Thyroid gland (tissue), 4 donors: ENCODE data around the gene AFAP1. TPM values are rescaled to one million over a fixed set of nuclear protein-coding genes. Genes with fewer than 3 reads are reported as not detected.

Experiments used
- DNase-seq, 2 donors: peaks; one replicate each; pipeline ENCODE4 v3.0.0-alpha.2; 2019
- H3K27ac ChIP-seq, 3 donors: fragments of 200-600 bp; sonication (generic); 1 replicate in 2 of 3; 2 replicates in 1 of 3; pipeline ENCODE4 v1.5.1; 2016 to 2019; ENCODE audit warnings: mild to moderate bottlenecking in 1 of 3, moderate library complexity in 1 of 3
- H3K27me3 ChIP-seq: fragments of 200-600 bp; sonication (generic); one replicate; pipeline ENCODE4 v1.5.1; 2019
- H3K36me3 ChIP-seq, 2 donors: fragments of 200-600 bp; sonication (generic); one replicate each; pipeline ENCODE4 v1.5.1; 2016 to 2019
- H3K4me1 ChIP-seq, 2 donors: fragments of 200-600 bp; sonication (generic); one replicate each; pipeline ENCODE4 v1.5.1; 2017 to 2019
- H3K4me3 ChIP-seq, 3 donors: fragments of 200-600 bp; sonication (generic); replicated peaks in 1 of 3; 1 replicate in 2 of 3; 2 replicates in 1 of 3; pipeline ENCODE4 v1.5.1; 2016; ENCODE audit warnings: mild to moderate bottlenecking in 1 of 3
- H3K9me3 ChIP-seq: fragments of 200-600 bp; sonication (generic); one replicate; pipeline ENCODE4 v1.5.1; 2017
- POLR2A ChIP-seq, 2 donors: fragments of 450-650 bp; IDR thresholded peaks; one replicate each; pipeline ENCODE4 v1.6.1; 2017; ENCODE audit warnings: antibody characterized with exemption in 2 of 2, mild to moderate bottlenecking in 2 of 2, moderate library complexity in 1 of 2
- WGBS, 2 donors: methylation state at CpG; one replicate each; pipeline ENCODE4 v1.1.5; 2017; 5-methylcytosine and 5-hydroxymethylcytosine counted together
- intact Hi-C: fragments of 100-400 bp; cut with DNase I; formaldehyde crosslinking; loops from one replicate; pipeline ENCODE4 v1.15.1; 2023
- total RNA-seq, 4 donors: library from RNA; depleted of rRNA; stranded (reverse); fragments of >200 nt; gene quantifications; one replicate each; pipeline ENCODE4 v1.2.3, GENCODE V29; 2016
- TF ChIP-seq, protein P1 (sequence below), 6 experiments: fragments of 200-600 bp in 3 of 6; fragments of 450-650 bp in 3 of 6; sonication (generic) in 3 of 6; IDR thresholded peaks; one replicate each; pipeline ENCODE4 v1.5.1; 2016 to 2019; ENCODE audit warnings: antibody characterized with exemption in 6 of 6, mild to moderate bottlenecking in 2 of 6, inconsistent platforms in 1 of 6, moderate library complexity in 1 of 6

The AFAP1 gene
- total RNA-seq, 4 donors from 2014 or later = 12.3 to 33.3 (median 26.2) TPM

GRCh38 chr4:7847206-7847605 lies 92.5 kb downstream of the AFAP1 start:
- intact Hi-C loops = no loop called here
- no peak for DNase-seq
- H3K9me3 ChIP-seq = no peaks in the 10 kb centered on the region
- H3K4me1 ChIP-seq = peaks cover 4 to 8% of the 10 kb centered on the region in 2 donors
- WGBS, 2 donors = 94 to 95% methylated on average over 6 of the region's 6 CpGs
- no peak overlapping the region for H3K27ac ChIP-seq
- H3K36me3 ChIP-seq = no peaks in the 10 kb centered on the region
- TF ChIP-seq, protein P1, sequence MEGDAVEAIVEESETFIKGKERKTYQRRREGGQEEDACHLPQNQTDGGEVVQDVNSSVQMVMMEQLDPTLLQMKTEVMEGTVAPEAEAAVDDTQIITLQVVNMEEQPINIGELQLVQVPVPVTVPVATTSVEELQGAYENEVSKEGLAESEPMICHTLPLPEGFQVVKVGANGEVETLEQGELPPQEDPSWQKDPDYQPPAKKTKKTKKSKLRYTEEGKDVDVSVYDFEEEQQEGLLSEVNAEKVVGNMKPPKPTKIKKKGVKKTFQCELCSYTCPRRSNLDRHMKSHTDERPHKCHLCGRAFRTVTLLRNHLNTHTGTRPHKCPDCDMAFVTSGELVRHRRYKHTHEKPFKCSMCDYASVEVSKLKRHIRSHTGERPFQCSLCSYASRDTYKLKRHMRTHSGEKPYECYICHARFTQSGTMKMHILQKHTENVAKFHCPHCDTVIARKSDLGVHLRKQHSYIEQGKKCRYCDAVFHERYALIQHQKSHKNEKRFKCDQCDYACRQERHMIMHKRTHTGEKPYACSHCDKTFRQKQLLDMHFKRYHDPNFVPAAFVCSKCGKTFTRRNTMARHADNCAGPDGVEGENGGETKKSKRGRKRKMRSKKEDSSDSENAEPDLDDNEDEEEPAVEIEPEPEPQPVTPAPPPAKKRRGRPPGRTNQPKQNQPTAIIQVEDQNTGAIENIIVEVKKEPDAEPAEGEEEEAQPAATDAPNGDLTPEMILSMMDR (IDR thresholded peaks at IDR 0.05) = no peak
- no peak for TF ChIP-seq POLR2A (IDR thresholded peaks at IDR 0.05)
- no peaks in the 10 kb centered on the region for H3K27me3 ChIP-seq
- no peak overlapping the region for H3K4me3 ChIP-seq

DNA sequence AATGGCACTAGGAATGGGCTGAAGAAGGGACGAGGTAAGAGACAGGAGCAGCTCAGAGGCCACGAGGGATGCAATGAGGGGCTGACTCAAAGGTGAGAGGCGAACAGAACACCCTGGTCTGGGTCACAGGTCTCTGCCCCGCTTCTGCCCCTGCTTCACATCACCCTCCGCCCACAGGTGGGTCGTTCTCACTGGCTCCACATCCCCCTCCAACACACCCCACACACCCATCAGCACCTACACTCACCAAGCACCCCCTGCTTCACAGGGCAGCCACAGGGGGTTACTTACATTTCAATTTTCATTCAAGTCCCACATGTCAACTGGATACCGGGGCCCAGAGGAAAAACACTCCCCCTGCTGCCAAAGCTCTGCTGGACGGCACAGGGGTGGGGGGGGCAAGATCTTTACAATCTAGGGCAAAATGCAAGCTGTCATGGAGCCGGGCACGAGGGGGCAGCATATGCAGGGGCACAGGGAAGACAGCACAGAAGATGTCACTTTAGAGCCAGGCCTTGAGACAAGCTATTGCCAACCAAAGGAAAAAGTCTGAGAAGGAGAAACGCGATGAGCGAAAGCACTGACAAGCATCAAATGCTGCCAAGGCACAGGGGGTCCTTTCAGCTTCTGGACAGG lies 94.0 kb downstream of the AFAP1 start:
- no peak for DNase-seq
- no peak overlapping the region for H3K4me3 ChIP-seq
- intact Hi-C loops = no loop called here
- no peak overlapping the region for H3K27ac ChIP-seq
- no peak for TF ChIP-seq POLR2A (IDR thresholded peaks at IDR 0.05)
- TF ChIP-seq, protein P1 (IDR thresholded peaks at IDR 0.05) = no peak
- no peaks in the 10 kb centered on the region for H3K9me3 ChIP-seq
- no peaks in the 10 kb centered on the region for H3K27me3 ChIP-seq
- WGBS, 2 donors = 81 to 86% methylated on average over 13 of the region's 13 CpGs
- peaks cover 4 to 8% of the 10 kb centered on the region in 2 donors for H3K4me1 ChIP-seq
- no peaks in the 10 kb centered on the region for H3K36me3 ChIP-seq

DNA sequence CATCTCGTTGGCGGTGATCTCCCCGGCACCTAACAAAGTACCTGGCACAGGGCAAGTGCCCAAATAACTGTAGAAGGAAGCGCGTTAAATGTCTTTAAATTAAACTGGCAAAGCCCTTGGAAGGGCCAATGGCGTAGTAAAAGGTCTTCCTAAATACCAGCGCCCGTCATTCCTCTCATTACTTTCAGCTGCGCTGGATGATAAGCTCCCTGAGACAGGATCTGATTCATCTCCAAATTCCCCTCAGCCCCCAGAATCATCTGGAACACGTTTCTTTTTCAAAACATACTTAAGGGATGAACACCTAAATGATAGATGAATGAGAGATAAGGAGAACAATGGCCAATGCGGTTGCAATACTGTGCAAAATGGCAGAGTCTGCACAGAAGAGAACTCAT lies 95.1 kb downstream of the AFAP1 start:
- H3K4me1 ChIP-seq = peaks cover 4 to 8% of the 10 kb centered on the region in 2 donors
- 82 to 86% methylated on average over 11 of the region's 11 CpGs for WGBS, 2 donors
- no peaks in the 10 kb centered on the region for H3K27me3 ChIP-seq
- TF ChIP-seq, protein P1 (IDR thresholded peaks at IDR 0.05) = peak in 1 of 6 experiments; percentile 7
- TF ChIP-seq POLR2A (IDR thresholded peaks at IDR 0.05) = no peak
- H3K36me3 ChIP-seq = no peaks in the 10 kb centered on the region
- DNase-seq = no peak
- H3K27ac ChIP-seq = no peak overlapping the region
- H3K4me3 ChIP-seq = no peak overlapping the region
- intact Hi-C loops = no loop called here
- H3K9me3 ChIP-seq = no peaks in the 10 kb centered on the region

DNA sequence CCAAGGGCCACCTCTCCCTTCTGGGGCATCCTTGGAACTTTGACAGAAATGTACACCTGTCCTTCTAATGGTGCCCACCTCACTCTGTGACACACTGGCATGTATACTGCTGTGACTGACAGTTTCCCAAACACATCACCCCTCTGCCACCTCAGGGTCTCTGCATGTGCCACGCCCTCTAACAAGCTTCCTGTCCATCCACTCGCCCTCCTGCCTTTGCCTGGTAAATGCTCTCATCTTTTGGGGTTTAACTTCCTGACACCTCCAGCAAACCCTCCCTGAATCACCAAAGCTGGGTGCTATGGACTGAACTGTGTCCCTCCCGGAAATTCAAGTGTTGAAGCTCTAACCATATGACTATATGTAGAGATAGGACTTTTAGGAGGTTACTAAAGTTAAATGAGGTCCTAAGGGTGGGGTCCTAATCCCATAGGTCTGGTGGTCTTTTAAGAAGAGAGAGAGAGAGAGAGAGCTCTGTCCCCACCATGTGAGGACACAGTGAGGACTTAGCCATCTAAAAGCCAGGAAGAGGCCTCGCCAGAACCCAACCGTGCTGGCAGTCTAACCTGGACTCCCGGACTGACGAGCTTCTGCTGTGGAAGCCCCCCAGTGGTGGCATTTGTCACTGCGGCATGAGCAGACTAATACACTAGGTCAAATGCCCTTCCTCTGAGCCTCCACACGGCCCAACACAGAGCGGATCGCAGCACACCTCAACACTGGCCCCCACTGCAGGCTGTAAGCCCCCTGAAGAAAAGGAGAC lies 95.6 kb downstream of the AFAP1 start:
- intact Hi-C loops = no loop called here
- H3K27me3 ChIP-seq = no peaks in the 10 kb centered on the region
- H3K27ac ChIP-seq = peak overlapping the region in 1 of 3 donors; percentile 17
- H3K9me3 ChIP-seq = no peaks in the 10 kb centered on the region
- TF ChIP-seq, protein P1 (IDR thresholded peaks at IDR 0.05) = peak; percentile 24 to 75 (median 68)
- no peak for TF ChIP-seq POLR2A (IDR thresholded peaks at IDR 0.05)
- H3K4me3 ChIP-seq = no peak overlapping the region
- WGBS, 2 donors = 56 to 63% methylated on average over 8 to 11 of the region's 11 CpGs
- peak; percentile 81 to 87 for DNase-seq
- H3K36me3 ChIP-seq = no peaks in the 10 kb centered on the region
- peaks cover 2 to 4% of the 10 kb centered on the region in 2 donors for H3K4me1 ChIP-seq
